ENCODE measurements around the gene CMTM2.
"Not testable (repeated sequence)": the region's sequence is repeated elsewhere in the genome, so short reads cannot be mapped to it uniquely, and the experiment has no call there.

Gene CMTM2

DNA sequence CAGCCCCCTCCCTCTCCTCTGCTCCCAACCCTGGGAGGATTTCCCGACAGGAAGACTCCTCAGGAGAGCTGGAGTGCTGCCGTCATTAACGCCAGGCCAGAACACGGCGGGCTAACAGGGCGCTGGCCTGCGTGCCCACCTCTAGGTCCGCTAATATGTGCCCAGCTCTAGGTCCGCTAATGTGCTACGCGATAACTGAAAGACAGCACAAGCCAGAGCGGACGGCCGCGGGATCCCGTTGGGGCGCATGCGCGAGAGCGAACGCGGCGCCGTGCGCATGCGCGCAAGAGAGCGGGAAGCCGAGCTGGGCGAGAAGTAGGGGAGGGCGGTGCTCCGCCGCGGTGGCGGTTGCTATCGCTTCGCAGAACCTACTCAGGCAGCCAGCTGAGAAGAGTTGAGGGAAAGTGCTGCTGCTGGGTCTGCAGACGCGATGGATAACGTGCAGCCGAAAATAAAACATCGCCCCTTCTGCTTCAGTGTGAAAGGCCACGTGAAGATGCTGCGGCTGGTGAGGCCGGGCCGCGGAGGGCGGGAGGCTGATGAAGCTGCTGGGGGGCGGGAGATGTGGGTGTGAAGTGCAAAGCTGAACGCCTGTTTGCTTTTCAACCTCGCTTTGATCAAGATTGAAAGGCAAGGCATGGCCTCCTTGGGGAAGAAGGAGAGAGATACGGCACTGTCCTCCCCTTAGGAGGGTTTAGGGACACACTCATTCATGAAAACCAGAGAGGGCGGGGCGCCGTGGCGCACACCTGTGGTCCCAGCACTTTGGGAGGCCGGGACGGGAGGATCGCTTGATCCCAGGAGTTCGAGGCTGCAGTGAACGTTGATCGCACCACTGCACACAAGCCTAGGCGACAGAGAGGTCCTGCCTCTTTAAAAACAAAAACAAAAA is 26.7 kb upstream of the CMTM2 start, which contains the start of gene CKLF:
Gene CKLF, plus strand, starts transcription at position 291 of the 892 bp plus-strand sequence. Its CDS starts 140 bp downstream, at position 431.
- DNase-seq (ENCODE audit: extremely low read depth in 1 of 2, low read depth in 1 of 2) = peak; percentile 80 to 89

DNA sequence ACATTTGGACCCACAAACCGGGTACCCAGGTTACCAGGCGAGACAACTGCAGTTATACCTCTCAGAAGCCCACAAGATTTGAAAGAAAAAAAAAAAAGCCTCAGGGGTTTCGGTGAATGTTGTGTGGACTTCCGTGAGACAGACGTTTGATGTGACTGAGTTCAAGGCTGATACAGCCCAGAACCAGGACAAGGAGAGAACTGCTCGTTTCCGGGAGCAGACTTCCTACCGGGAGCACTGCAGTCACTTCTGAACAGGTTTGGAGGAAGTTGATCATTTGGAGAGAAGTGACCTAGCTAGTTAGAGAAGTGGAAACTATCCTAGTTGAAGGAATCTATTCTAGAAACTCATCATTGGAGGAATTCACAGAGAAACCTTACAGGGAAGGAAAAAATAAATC is 26.0 kb upstream of the CMTM2 start:
- DNase-seq (ENCODE audit: extremely low read depth in 1 of 2, low read depth in 1 of 2) = no peak

DNA sequence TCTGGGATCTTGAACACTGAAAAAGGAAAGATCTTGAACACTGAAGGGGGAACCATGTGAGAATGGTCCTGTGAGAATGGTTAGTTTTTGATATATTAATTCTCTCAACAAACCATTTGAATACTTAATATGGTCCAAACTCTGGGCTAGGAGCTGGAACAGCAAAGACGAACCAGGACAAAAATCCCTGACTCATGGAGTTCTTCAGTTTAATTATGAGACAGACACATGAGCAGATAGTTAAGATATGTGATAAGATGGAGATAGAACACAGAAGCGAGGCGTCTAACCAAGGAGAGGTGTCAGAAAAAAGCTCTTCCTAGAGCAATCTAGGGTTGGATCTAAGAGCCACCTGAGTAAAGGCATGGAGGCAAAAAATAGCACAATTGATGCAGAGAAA is 25.2 kb upstream of the CMTM2 start:
- no peak for DNase-seq (ENCODE audit: extremely low read depth in 1 of 2, low read depth in 1 of 2)

DNA sequence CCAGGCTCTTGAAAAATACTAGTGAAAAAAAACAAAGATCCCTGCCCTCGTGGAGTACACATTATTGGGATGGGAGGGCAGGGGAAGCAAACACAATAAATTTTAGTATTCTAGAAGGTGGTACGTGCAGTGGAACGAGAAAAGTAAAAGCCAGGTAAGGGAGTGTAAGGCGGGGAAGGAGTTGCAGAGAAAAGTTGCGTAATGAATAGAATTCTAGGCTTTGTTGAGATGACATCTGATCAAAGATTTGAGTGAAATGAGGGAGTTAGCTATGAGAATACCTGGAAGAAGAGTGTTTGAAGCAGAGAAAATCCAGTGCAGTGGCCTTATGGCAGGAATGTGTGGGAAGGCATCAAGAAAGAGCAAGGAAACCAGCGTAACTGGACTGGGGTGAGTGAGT is 24.8 kb upstream of the CMTM2 start:
- DNase-seq (ENCODE audit: extremely low read depth in 1 of 2, low read depth in 1 of 2) = no peak

DNA sequence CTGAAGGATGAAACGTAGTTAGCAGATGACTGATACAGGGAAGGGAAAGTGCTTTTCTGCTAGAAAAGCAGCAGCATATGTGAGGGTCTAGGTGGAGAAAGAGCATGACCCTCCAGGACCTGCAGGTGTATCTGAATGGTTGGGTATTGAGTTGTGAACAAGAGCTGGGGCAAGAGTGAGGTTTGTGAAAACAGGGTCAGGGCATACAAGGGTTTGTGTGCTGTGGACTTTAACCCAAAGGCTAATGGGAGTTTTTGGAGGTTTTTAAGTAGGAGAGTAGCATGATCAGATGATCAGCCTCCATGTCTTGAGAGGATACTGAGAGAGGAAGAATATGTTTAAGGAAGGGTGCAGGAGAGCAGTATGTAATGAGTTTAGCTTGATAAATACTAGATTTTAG is 19.2 kb upstream of the CMTM2 start:
- no peak for DNase-seq (ENCODE audit: extremely low read depth in 1 of 2, low read depth in 1 of 2)

DNA sequence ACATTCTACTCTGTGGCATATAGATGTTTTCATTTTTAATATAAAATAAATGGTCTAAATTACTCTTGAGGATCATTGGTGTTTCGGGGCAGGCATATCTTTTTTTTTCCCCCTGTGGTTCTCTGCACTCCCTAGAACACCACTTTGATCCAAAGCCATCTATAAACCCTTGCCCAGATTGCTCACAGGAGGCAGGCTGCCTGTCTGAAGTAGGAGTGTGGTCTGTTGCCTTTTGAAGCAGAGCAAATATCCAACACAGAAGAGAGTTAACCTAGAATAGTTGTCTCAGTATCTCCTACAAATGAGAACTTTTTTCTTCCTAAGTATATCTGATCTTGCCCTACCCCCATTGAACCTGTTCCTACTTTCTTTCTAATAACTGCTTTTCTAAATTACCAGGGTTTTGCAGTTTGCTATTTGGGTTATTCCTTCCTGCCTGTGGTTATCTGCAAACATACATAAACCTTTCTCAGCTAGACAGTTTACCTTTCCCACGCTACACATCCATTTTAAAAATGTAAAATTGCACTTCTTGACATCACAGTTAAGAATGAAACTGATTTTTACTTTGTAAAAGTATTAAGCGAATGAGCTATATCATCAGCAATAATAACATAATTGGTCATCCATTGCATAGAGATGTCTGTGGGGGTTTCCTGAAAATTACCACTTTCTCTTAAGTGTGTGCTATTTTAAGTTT is 17.7 kb upstream of the CMTM2 start:
- DNase-seq (ENCODE audit: extremely low read depth in 1 of 2, low read depth in 1 of 2) = no peak

DNA sequence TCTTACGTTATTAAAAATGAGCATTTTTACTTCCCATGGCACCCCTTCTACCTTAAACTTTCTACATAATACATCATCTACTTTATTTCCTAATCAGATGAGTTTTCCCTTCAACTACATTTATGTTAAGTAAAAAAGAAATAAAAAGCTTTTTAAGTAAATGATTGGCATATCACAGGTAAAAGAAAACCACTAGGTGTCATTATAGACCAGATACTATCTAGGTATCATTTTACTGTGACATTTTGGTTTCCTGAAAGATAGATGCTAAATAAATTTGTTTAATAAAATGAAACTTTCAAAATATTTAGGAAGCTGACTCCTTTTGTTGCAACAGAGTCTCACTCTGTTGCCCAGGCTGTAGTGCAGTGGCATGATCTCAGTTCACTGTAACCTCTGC is 16.9 kb upstream of the CMTM2 start:
- DNase-seq (ENCODE audit: extremely low read depth in 1 of 2, low read depth in 1 of 2) = no peak

DNA sequence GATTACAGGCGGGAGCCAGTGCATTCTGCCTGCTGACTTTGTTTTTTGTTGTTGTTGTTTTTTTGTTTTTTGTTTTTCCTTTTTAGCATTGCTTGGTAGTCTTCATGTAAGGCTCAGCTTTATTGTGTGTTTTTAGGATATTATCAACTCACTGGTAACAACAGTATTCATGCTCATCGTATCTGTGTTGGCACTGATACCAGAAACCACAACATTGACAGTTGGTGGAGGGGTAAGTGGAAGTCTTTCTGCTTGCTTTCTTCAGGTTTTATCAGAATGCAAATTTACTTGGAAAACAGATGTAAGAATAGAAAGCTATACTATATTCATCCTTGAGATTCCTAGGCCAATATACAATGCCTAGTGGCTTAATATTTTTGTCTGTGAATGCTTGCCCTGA is 16.3 kb upstream of the CMTM2 start:
- DNase-seq (ENCODE audit: extremely low read depth in 1 of 2, low read depth in 1 of 2) = no peak

DNA sequence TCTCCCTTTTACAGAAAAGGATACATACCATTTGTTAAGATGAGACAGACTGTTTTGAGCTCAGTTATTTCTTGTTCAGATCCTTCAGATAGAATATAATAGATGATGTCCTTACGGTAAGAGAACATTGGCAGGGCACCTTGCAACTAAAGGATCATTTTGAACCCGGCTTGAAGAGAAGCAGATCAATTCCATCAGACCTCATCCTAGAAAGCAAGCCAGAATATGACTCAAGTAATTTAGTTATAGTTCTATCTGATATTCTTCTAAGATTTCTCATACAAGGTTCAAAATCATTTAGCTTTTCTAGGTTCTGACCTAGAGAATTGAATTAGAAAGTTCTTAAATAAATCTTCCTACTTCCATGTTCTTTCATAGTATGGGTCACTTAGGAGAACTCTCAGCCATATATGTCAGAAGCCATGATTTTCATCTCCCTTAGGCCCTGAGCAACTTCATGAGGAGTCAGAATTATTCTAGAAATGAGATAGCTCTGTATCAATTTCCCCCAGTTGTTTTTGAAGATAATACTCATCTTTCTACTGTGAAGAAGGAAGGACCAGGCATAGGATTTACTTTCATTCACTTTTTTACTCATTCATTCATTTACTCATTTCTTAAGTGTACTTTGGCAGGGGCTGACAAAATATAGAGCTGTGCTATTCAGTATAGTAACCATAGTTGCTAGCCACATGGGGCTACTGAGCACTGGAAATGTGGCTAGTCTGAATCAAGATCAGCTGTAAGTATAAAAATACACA is 15.5 kb upstream of the CMTM2 start:
- DNase-seq (ENCODE audit: extremely low read depth in 1 of 2, low read depth in 1 of 2) = no peak

DNA sequence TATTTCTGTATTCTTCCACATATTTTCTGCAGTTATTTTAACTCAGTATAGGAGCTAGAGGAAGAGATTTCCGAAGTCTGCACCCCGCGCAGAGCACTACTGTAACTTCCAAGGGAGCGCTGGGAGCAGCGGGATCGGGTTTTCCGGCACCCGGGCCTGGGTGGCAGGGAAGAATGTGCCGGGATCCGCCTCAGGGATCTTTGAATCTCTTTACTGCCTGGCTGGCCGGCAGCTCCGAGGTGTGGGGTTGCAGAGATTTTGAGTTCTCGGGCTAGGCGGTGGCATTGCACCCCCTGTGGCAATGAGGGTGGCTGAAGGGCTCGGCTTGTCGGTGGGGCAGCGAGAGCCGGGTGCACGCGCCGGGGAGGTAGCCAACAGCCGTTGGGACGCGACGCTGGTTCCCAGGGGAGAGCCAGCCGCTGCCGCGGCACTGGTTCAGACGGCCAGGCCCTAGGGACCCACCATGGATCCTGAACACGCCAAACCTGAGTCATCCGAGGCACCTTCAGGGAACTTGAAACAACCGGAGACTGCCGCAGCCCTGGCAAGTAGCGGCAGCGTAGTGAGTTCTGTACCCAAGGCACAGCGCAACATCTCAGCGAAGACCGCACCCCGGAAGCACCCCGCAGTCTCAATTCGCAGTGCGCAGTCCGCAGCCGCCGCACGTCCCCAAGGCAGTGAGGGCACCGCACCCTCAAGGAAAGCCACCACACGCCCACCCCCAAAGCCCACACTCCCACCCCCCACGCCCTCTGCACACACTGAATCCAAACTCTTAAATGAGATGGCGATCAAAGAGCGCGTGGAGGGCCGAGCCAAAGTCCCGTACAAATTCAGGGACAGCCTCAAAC is 13.0 kb upstream of the CMTM2 start, which contains the start of gene CMTM1:
Gene CMTM1, plus strand, starts transcription at position 389 of the 851 bp plus-strand sequence. Its CDS starts 75 bp downstream, at position 464.
- DNase-seq (ENCODE audit: extremely low read depth in 1 of 2, low read depth in 1 of 2) = no peak

DNA sequence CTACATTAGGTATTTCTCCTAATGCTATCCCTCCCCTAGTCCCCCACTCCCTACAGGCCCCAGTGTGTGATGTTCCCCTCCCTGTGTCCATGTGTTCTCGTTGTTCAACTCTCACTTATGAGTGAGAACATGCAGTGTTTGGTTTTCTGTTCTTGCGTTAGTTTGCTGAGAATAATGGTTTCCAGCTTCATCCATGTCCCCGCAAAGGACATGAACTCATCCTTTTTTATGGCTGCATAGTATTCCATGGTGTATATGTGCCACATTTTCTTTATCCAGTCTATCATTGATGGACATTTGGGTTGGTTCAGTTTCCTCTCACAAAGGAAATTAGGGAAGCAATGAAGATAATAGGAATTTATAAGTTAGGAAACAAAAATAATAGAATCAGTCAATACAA is 12.0 kb upstream of the CMTM2 start:
- DNase-seq (ENCODE audit: extremely low read depth in 1 of 2, low read depth in 1 of 2) = not testable (repeated sequence)

DNA sequence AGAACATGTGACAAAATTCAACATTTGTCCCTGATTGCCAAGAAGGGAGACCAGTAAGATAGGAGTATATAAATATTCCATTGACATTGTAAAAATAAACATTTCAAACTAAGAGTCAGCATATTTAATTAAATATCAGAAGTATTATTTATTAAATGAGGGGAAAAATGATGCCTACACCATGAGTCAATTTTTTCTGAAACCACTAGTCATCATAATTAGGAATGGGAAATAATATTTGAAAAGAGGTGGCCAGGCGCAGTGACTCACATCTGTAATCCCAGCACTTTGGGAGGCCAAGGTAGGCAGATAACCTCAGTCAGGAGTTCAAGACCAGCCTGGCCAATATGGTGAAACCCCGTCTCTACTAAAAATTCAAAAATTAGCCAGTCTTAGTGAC is 10.9 kb upstream of the CMTM2 start:
- no peak for DNase-seq (ENCODE audit: extremely low read depth in 1 of 2, low read depth in 1 of 2)

DNA sequence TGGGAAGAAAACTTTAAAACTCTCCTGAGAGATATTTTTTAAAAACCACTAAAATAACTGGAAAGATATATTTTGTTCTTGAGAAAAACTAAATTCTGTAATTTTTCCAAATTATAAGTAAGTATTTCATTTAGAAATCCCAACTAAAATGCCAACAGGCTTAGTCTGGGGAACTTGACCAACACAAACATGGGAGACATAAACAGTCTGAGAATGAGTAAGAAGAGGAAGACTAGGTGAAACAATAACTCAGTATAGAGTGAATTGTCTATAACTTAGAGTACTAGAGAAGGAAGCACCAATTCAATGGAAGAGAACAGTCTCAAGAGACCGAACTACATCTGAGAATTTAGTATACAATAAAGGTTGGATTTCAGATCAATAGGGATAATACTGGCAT is 10.1 kb upstream of the CMTM2 start:
- no peak for DNase-seq (ENCODE audit: extremely low read depth in 1 of 2, low read depth in 1 of 2)

DNA sequence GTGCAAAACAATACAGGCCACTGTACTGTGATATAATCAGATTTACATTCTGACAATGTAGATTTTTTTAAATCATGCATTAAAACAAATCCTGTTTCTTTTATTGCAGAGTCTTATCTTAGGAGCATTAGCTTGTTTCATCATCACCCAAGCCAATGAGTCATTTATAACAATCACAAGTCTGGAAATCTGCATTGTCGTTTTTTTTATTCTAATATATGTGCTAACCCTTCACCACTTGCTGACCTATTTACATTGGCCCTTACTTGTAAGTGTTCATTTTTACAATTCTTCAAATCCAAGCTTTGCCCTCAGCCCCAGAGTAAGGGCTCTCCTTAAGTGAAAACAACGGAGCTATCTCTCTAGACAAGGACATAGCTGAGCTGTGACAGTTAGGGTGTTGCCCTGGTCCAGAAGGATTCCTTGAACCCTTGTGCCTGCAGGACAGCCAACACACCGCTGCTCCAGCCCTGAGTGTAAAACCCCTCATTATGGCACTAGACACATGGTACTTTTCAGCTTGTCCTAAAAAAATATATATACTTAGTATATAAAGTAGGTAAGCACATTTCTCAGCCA is 9.3 kb upstream of the CMTM2 start:
- DNase-seq (ENCODE audit: extremely low read depth in 1 of 2, low read depth in 1 of 2) = no peak

DNA sequence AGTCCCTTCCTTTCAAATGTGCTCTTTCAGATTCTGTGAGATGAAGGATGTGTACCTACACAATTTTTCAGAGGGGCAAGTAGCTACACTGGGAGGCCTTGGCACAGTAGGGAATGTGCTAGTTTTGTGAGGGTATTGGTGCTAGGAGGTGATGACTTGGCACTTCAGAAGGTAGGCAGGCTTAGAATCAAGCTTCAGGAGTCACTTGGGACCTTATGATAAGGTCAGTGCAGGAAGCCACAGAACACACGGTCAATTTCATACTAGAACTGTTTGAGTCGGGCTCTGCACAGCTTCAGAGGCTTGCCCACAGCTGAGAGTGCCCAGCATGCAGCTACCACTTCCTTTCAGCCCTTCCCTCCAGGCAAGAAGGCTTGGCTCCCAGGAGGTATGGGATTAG is 6.9 kb upstream of the CMTM2 start:
- DNase-seq (ENCODE audit: extremely low read depth in 1 of 2, low read depth in 1 of 2) = no peak

DNA sequence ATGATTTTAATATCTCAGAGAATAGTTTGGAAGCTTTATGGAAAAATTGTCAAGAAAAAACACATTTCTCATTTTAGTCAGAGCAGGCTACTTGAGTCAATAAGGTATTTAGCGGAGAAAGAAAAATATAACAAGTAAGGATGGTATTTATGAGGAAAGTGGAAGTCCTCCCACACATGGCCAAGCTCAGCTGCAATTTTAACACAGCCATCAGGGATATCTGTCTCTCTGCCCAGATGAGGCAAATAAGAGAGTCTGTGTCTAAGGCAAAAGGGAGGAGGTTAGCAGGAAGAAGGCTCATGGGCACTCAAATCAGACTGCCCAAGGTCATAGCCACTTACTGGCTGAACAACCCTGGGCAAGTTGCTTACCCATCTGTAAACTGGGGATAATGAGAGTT is 5.2 kb upstream of the CMTM2 start:
- DNase-seq (ENCODE audit: extremely low read depth in 1 of 2, low read depth in 1 of 2) = no peak

DNA sequence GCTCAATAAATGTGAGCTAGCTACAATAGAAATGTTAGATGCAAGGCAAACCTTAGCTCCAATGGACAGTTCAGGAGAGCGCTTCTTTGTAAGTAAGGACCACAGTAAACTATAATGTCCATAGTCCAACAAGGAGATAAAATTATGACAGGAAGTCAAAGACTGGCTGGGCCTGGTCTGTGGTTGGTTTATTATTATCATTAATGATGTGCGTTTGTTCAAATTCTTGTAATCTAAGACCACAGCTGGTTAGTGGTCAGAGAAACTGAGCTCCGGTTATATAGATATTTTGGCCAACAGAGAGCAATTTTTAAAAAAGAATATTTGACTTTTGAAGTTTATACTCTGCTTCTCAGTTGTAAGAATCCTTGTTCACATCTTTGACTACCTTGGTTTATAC is 4.7 kb upstream of the CMTM2 start:
- no peak for DNase-seq (ENCODE audit: extremely low read depth in 1 of 2, low read depth in 1 of 2)

DNA sequence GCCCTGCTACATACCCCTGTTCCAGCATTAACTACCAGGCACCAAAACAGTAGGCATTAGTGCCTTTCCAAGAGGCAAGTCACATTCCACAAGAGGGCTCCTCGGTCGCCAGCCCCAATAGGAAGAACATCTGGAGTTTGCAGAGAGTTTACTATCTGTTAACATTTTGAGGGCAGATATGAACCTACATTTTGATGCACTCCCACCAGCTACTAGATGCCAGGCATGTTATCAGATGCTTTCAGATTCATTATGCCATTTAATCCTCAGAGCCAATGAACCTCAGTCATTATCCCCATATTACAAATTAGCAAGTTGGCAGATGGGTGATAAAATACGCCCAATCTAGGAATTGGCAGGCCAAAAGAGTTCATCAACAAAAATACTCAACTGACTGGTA is 4.2 kb upstream of the CMTM2 start:
- no peak for DNase-seq (ENCODE audit: extremely low read depth in 1 of 2, low read depth in 1 of 2)

DNA sequence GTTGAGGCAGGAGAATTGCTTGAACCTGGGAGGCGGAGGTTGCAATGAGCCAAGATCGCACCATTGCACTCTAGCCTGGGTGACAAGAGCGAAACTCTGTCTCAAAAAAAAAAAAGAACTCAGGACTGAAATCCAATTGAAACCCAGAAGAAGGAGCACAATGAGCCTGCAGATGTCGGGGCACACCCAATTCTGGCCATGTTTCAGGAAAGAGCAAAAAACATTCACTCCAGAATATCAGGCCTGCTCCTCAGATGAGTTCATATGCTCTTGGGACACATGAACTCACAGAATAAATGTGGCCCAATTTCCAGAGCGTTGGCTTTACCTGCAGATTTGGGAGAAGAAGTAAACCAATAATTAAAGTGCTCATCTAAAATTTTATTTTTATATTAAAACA is 3.0 kb upstream of the CMTM2 start:
- no peak for DNase-seq (ENCODE audit: extremely low read depth in 1 of 2, low read depth in 1 of 2)

DNA sequence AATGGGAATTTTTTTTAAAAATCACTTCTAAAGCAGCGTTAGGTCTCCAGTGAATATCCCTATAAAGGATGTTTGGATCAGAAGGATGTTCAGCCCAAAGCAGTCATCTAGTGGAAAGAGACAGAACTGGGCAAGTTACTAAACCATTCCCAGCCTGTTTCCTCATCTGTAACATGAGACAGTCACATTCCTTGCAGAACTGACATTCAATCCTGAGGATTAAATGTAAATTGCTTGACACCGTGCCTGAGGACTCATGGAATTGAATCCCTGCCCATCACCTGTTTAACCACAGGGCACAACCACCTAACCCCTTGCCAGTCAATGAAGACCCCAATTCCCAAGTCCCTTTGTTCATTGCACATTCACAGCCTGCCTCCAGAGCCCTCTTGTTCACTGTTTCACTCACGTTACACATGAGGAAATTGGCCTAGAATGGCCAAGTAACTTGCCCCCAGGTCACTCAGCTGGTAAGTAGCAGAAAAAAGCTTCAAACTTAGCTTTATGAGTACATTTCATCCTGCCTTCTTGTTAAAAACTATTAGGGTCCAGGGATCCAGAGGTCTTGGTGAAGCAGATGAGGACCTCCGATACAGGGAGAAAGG is 1.4 kb downstream of the CMTM2 start:
- no peak for DNase-seq (ENCODE audit: extremely low read depth in 1 of 2, low read depth in 1 of 2)

Data from stimulated activated CD8-positive, alpha-beta memory T cell treated with anti-CD3 and anti-CD28 coated beads, Interleukin-7, amount 100 ng/mL, for 48 hours (primary cell).